Thoracic aorta (tissue), 2 donors: ENCODE measurements around the gene CGB7. TPM values are rescaled to one million over a fixed set of nuclear protein-coding genes. Genes with fewer than 3 reads are reported as not detected.

Experiments used
- ATAC-seq: fragments of 150-250 bp; one replicate; pipeline ENCODE4 v1.8.0; 2017; ENCODE audit warnings: low read depth; ENCODE audit not compliant: insufficient number of reproducible peaks, low FRiP score
- DNase-seq: peaks from one replicate; pipeline ENCODE4 v3.0.0-alpha.2; 2020; ENCODE audit warnings: low spot score
- H3K27ac ChIP-seq, 2 donors: fragments of 200-600 bp; sonication (generic); 1 replicate in 1 of 2; 2 replicates in 1 of 2; pipeline ENCODE4 v1.5.1; 2016; ENCODE audit warnings: mild to moderate bottlenecking in 2 of 2, moderate library complexity in 2 of 2
- H3K27me3 ChIP-seq: fragments of 200-600 bp; sonication (generic); replicated peaks from 2 replicates; pipeline ENCODE4 v1.6.0; 2016; ENCODE audit warnings: mild to moderate bottlenecking; ENCODE audit not compliant: insufficient read depth
- H3K36me3 ChIP-seq: fragments of 200-600 bp; sonication (generic); one replicate; pipeline ENCODE4 v1.5.1; 2016
- H3K4me1 ChIP-seq, 2 donors: fragments of 200-600 bp; sonication (generic); 1 replicate in 1 of 2; 2 replicates in 1 of 2; pipeline versions ENCODE4 v1.5.1 to v1.6.0; 2016; ENCODE audit warnings: low read depth in 2 of 2, mild to moderate bottlenecking in 1 of 2; ENCODE audit not compliant: control insufficient read depth in 1 of 2
- H3K4me3 ChIP-seq: fragments of 200-600 bp; sonication (generic); 2 replicates; pipeline ENCODE4 v1.5.1; 2016; ENCODE audit warnings: mild to moderate bottlenecking
- H3K9me3 ChIP-seq: fragments of 200-600 bp; sonication (generic); 2 replicates; pipeline ENCODE4 v1.5.1; 2016
- total RNA-seq, 2 donors: library from RNA; depleted of rRNA; stranded (reverse); fragments of >200 nt; gene quantifications; one replicate each; pipeline versions ENCODE4 v1.1.0 to v1.2.3, GENCODE V29; 2016
- TF ChIP-seq, protein P1 (sequence below): fragments of 200-600 bp; sonication (generic); IDR thresholded peaks from one replicate; pipeline ENCODE4 v1.5.1; 2019; ENCODE audit warnings: antibody characterized with exemption

CGB7 gene
- total RNA-seq, 2 donors from 2014 or later = not detected

DNA sequence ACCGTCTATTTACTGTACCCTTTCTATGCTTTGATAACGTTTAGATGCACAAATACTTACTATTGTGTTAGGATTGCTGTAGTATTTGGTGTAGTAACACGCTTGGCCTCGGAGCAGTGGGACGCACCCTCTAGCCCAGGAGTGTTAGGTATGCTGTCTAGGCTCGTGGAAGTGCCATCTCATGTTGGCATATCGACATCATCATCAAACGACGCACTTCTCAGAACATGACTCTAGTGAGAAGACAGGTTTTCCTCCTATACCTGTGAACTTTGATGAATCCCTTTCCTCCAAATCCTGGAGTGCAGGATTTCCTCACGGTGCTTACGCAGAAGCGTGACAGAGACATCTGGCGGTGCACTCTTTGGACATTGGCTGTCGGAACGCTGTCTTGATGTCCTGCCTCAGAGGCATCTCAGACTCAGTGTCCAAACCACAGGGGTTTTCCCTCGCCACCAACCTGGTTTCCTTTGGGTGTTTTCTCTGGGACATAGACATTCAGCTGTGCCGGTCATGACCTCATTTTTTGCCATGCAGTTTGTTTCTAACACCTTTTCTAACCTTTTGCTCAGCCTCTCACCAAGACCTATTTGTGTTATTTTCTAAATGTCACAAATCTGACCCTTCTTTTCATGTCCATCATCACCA is 34.0 kb upstream of the CGB7 start:
- Histone ChIP-seq H3K36me3 (peaks cover 54% of the 10 kb centered on the region), H3K27ac (no peak overlapping the region), H3K9me3 (no peaks in the 10 kb centered on the region), H3K27me3 (no peaks in the 10 kb centered on the region), H3K4me3 (no peak overlapping the region), H3K4me1 (peaks cover 13% of the 10 kb centered on the region in 2 donors)
- ATAC-seq = no peak
- no peak for DNase-seq
- TF ChIP-seq, protein P1, sequence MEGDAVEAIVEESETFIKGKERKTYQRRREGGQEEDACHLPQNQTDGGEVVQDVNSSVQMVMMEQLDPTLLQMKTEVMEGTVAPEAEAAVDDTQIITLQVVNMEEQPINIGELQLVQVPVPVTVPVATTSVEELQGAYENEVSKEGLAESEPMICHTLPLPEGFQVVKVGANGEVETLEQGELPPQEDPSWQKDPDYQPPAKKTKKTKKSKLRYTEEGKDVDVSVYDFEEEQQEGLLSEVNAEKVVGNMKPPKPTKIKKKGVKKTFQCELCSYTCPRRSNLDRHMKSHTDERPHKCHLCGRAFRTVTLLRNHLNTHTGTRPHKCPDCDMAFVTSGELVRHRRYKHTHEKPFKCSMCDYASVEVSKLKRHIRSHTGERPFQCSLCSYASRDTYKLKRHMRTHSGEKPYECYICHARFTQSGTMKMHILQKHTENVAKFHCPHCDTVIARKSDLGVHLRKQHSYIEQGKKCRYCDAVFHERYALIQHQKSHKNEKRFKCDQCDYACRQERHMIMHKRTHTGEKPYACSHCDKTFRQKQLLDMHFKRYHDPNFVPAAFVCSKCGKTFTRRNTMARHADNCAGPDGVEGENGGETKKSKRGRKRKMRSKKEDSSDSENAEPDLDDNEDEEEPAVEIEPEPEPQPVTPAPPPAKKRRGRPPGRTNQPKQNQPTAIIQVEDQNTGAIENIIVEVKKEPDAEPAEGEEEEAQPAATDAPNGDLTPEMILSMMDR = no peak

DNA sequence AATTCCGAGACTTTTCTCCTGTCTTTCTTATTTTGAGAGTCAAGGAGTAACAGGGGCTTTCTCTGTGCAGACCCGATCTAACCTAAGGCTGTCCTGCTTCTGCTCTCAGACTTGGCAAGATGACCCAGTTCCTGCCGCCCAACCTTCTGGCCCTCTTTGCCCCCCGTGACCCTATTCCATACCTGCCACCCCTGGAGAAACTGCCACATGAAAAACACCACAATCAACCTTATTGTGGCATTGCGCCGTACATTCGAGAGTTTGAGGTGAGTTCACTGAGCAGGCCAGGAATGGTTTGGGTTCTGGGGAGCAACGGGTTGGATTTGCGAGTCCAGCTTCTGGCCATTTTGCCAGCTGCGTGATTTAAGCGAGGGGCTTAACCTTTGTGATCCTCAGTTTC is 28.7 kb upstream of the CGB7 start:
- no peak for ATAC-seq
- H3K27ac ChIP-seq = no peak overlapping the region
- peaks cover 18 to 25% of the 10 kb centered on the region in 2 donors for H3K4me1 ChIP-seq
- H3K4me3 ChIP-seq = peak overlapping the region; percentile 88
- no peaks in the 10 kb centered on the region for H3K27me3 ChIP-seq
- H3K9me3 ChIP-seq = no peaks in the 10 kb centered on the region
- TF ChIP-seq, protein P1 = no peak
- H3K36me3 ChIP-seq = peaks cover 23% of the 10 kb centered on the region
- no peak for DNase-seq

DNA sequence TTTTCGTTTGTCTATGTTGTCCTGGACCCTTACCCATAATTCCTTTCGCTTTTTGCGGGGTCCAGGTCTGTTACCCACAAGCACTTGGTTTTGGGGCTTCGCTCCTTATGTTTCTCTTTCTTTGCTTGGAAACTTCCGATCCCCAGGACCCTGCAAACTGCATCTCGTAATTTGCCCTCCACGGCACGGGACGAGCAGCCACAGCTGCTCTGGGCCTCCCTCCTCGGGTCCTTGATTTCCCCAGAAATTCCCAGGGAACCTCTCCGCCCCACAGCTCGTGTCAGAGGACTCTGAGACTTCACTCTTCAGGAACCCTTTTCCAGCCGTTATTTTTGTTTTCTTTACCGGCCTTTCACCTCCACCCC is 28.3 kb upstream of the CGB7 start:
- TF ChIP-seq, protein P1 = no peak
- H3K4me1 ChIP-seq = peaks cover 18 to 25% of the 10 kb centered on the region in 2 donors
- peaks cover 18% of the 10 kb centered on the region for H3K36me3 ChIP-seq
- no peaks in the 10 kb centered on the region for H3K27me3 ChIP-seq
- peak overlapping the region; percentile 72 to 74 for H3K27ac ChIP-seq
- no peak for ATAC-seq
- peak overlapping the region; percentile 88 for H3K4me3 ChIP-seq
- no peaks in the 10 kb centered on the region for H3K9me3 ChIP-seq
- no peak for DNase-seq

DNA sequence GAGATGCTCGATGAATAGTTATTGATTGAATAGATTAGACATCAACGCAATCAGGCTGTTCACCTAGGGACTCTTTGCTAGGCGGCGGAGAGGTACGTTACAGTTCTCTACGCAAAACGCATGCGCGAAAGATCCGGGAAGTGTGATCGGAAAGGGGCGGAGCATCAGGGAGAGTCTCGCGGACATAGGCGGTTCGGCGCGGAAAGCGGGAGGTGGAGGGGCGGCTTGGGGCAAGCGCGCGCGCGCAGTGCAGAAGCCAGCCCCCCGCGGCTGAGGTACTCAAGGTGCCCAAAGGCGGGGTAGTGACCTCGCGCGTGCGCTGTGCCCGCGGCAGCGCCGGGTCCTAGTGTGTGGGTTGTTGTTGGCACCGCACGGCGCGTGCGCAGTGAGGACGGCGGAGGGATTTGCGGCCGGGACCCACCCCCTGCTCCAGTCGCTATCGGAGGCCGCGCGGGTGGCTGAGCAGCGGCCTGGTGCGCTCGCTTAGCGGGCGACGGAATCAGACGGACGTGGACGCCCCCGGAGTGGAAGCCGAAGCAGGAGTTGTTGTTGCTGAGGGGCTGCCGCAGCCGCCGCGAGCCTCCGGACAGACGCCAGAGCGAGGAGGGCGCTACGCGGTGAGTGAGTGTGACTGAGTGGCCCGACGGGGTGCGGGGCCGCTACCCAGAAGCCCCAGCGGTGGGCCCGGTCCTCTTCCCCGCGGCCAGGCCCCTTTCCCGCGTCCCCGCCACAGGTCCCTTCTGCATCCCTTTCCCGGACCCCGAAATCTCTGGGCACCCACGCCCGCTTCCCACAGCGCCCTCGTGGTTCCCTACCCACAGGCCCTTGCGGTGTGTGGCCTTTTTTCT is 27.7 kb upstream of the CGB7 start, which contains the start of gene SNRNP70:
Gene SNRNP70, plus strand, starts transcription at position 432 of the 848 bp plus-strand sequence. CDS start 964 bp downstream, outside the sequence.
- ATAC-seq (peak; percentile 96), DNase-seq (peak; percentile 91)
- Histone ChIP-seq H3K36me3 (peaks cover 12% of the 10 kb centered on the region), H3K4me3 (peak within 1 kb of the TSS; percentile 88), H3K4me1 (peaks cover 18 to 25% of the 10 kb centered on the region in 2 donors), H3K9me3 (no peaks in the 10 kb centered on the region), H3K27me3 (no peaks in the 10 kb centered on the region), H3K27ac (peak within 1 kb of the TSS; percentile 72 to 74)
- TF ChIP-seq, protein P1 = no peak
